Measurements from ENCODE around the gene RASGEF1C. TPM values are rescaled to one million over a fixed set of nuclear protein-coding genes. Genes with fewer than 3 reads are reported as not detected.
"Not testable (repeated sequence)": the region's sequence is repeated elsewhere in the genome, so short reads cannot be mapped to it uniquely, and the experiment has no call there.

The RASGEF1C gene
- total RNA-seq, 1 donor from 2014 or later, result not detected

- DNase-seq (ENCODE audit: low read depth in 2 of 2), result no peak
These were observed 2.7 kb upstream of the RASGEF1C start for GRCh38 chr5:180211761-180212035.

GRCh38 chr5:180210961-180211760 is 2.1 kb upstream of the RASGEF1C start:
- no peak for DNase-seq (ENCODE audit: low read depth in 2 of 2)

GRCh38 chr5:180210077-180210476 is 1.1 kb upstream of the RASGEF1C start:
- not testable (repeated sequence) for DNase-seq (ENCODE audit: low read depth in 2 of 2)

- peak in 1 of 2 donors; percentile 10 for DNase-seq (ENCODE audit: low read depth in 2 of 2)
These were observed 453 bp downstream of the RASGEF1C start for GRCh38 chr5:180208435-180209081.

GRCh38 chr5:180208038-180208434 is 975 bp downstream of the RASGEF1C start:
- no peak for DNase-seq (ENCODE audit: low read depth in 2 of 2)

GRCh38 chr5:180207593-180207992 is 1.4 kb downstream of the RASGEF1C start:
- no peak for DNase-seq (ENCODE audit: low read depth in 2 of 2)

- no peak for DNase-seq (ENCODE audit: low read depth in 2 of 2)
These were observed 2.0 kb downstream of the RASGEF1C start for GRCh38 chr5:180206993-180207392.

GRCh38 chr5:180205916-180206315 is 3.1 kb downstream of the RASGEF1C start:
- no peak for DNase-seq (ENCODE audit: low read depth in 2 of 2)

- DNase-seq (ENCODE audit: low read depth in 2 of 2), result no peak
These were observed 4.7 kb downstream of the RASGEF1C start for GRCh38 chr5:180204276-180204819.

GRCh38 chr5:180202939-180203573 is 6.0 kb downstream of the RASGEF1C start:
- no peak for DNase-seq (ENCODE audit: low read depth in 2 of 2)

GRCh38 chr5:180201051-180201987 is 7.7 kb downstream of the RASGEF1C start:
- peak; percentile 15 to 52 for DNase-seq (ENCODE audit: low read depth in 2 of 2)

- DNase-seq (ENCODE audit: low read depth in 2 of 2), result no peak
These were observed 9.6 kb downstream of the RASGEF1C start for GRCh38 chr5:180199390-180199789.

- no peak for DNase-seq (ENCODE audit: low read depth in 2 of 2)
These were observed 10.8 kb downstream of the RASGEF1C start for GRCh38 chr5:180198208-180198607.

- DNase-seq (ENCODE audit: low read depth in 2 of 2), result no peak
These were observed 11.9 kb downstream of the RASGEF1C start for GRCh38 chr5:180197016-180197702.

- DNase-seq (ENCODE audit: low read depth in 2 of 2), result no peak
These were observed 14.3 kb downstream of the RASGEF1C start for GRCh38 chr5:180194410-180195345.

- no peak for DNase-seq (ENCODE audit: low read depth in 2 of 2)
These were observed 15.1 kb downstream of the RASGEF1C start for GRCh38 chr5:180193749-180194375.

- DNase-seq (ENCODE audit: low read depth in 2 of 2), result no peak
These were observed 17.3 kb downstream of the RASGEF1C start for GRCh38 chr5:180191716-180192115.

GRCh38 chr5:180187767-180188166 is 21.2 kb downstream of the RASGEF1C start:
- DNase-seq (ENCODE audit: low read depth in 2 of 2), result no peak

GRCh38 chr5:180180846-180181245 is 28.2 kb downstream of the RASGEF1C start:
- DNase-seq (ENCODE audit: low read depth in 2 of 2), result no peak

Measured in dermis microvascular lymphatic vessel endothelial cell (primary cell).